T-helper 22 cell (primary cell): ENCODE data around the gene ELF2.
"Not testable (repeated sequence)": the region's sequence is repeated elsewhere in the genome, so short reads cannot be mapped to it uniquely, and the experiment has no call there.

Experiments used
- DNase-seq: peaks from one replicate; pipeline ENCODE4 v3.0.0-alpha.2; 2020; ENCODE audit warnings: low read depth

ELF2 gene

GRCh38 chr4:139077567-139078355 lies 99.3 kb downstream of the ELF2 start:
- DNase-seq: no peak

DNA sequence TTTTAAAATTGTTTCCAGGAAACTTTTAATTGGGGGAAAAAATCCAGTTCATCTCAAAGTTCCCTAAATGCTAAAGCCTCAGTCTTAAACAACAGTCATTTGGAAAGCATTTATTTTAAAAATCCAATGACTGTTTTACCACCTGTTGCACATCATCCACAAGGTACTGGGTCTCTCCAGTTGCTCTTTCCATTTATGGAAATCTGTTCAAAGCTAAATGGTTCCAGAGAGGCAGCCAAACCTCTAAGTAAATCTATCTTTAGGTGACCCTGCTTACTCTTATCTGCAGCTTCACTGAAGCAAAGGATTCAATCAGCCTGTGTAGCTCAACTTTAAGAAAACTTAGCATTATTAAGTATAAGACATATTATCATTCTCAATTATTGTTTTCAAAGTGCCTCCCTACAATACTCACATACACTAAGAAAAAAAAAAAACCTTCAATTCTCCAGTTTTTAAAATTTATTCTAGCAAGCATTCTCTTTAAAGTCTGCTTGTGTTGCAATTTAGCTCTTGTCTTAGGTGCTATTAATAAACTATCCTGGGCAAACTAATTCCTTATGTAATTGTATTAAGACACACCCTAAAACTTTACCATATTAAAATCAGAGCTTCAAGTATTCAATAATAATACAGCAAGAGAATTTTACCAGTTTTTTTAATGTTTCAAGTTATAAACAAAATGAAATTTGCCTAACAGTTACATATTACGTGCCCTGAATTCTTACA lies 100.8 kb downstream of the ELF2 start:
- DNase-seq: no peak

- DNase-seq: no peak
These were observed 116.4 kb downstream of the ELF2 start for GRCh38 chr4:139060591-139060990.

- DNase-seq: not testable (repeated sequence)
These were observed 118.0 kb downstream of the ELF2 start for GRCh38 chr4:139059026-139059425.

DNA sequence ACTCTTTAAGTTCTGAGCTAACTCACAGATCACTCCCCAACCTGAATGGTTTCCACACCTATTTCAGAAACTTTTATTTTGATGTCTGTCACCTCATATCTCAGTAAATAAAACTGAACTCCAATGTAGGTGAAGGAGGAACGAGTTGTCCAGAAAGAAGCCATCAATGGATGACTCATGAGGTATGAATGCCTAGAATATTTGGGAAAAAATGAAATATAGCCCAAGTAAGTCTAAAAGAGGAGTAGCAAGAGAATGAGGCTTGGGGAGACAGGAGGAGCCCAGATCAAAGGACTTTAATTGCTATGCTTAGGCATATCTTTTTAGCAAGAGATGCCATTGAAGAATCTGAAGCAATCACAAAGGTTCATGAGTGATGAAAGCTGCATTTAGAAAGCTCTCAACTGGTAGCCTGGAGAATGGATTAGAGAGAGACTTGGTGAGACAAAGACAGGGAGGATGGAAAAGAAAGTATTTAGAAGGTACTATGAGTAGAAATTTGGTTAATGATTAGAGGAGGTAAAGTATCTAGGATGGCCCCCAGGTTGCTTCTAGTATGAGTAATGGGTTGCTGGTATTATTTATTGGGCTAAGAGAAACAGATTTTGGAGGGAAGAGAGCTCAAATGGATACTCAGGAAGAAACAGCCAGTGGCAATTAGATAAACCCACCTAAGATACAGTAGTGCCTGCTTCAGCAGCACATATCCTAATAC lies 122.1 kb downstream of the ELF2 start:
- no peak for DNase-seq

DNA sequence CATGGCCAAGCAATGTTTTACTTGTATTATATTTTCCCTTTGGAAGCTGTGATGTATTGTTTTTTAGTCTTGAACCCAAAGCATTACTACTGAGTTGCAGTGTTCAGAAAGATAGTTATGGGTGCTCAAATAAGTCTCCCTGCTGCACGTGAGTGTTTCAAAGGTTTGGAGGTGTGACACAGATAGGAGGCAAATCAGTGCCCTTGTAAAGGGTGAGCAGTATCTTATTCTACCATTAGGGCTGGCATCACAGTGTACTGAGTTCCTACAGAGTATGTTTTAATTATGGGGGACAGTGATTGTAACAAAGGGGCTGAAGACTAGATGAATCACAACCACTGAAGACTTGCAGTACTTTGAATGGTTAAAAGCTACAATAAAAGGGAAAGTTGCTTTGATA lies 123.1 kb downstream of the ELF2 start:
- DNase-seq: no peak

DNA sequence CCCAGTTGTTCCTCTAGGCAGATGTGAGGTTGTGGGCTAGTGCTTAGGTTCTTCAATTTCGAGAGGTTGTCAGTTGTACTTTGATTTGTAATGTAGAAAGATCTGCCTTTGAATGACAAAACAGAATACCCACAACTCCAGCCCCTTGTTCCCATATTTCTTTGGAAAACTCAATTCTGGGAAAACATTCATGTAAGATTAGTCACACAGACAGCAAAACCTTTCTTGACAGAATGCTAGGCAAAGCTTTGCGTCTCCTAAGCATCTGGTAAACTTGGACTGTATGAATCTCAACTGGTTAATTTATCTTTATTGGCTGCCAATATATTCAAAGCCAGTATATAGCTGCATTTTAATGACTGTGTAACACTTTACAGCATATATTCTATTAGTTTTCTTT lies 126.6 kb downstream of the ELF2 start:
- DNase-seq: no peak

DNA sequence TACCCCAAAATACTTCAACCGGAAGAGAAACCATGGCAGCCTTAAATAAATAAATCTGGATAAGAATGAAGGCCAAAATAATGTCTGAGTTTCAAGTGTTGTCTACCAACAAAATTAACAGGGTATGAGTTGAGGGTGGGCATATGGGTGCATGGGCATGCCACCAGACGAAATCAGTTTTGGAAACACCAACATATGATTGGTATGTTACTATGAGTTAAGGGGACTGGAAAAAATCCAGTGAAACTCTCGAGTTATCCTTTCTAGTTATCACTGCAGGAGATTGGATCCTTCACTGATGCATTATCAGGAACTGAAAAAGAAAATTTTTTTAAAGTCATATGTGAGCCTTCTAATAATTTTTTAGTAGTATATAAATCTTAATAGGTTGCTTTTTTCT lies 129.0 kb downstream of the ELF2 start:
- DNase-seq: no peak

DNA sequence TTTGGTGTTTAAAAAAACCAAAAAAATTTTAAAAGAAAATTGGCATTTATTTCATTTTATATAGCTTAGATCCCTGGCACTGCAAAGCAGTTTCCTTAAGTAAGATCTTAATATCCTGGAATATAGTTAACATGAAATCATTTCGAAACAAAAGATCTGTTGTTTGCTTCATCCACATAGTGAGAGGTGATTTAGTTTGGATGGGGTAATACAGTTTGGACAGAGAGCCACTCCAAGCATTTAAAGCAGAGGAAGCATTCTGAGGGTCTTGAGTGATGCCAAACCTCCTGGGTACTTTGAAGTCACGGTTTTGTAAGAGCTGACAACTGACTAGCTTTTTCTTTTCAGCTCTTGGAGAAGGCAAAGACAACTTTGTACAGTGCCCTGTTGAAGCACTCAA lies 132.7 kb downstream of the ELF2 start:
- no peak for DNase-seq

- no peak for DNase-seq
These were observed 134.0 kb downstream of the ELF2 start for GRCh38 chr4:139042981-139043460.

- no peak for DNase-seq
These were observed 138.1 kb downstream of the ELF2 start for GRCh38 chr4:139038874-139039443.

DNA sequence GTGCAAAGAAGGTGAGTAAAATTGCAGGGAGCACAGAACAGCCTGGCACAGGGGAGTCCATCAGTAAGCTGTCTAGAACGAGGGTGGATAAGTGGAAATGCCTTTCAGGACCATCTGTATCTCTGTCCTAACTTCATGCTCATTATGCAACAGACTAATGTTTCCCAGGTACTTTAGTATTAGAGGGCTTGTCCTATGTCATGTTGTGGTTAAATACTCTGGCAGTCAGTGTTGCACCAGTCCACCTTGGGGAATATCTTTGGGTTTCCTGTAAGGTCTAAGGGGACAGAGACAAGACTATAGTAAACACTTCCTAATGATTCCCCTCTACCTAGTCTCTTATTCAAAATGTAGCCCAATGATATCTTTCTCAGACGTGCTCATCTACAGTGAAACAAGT lies 140.1 kb downstream of the ELF2 start:
- no peak for DNase-seq

DNA sequence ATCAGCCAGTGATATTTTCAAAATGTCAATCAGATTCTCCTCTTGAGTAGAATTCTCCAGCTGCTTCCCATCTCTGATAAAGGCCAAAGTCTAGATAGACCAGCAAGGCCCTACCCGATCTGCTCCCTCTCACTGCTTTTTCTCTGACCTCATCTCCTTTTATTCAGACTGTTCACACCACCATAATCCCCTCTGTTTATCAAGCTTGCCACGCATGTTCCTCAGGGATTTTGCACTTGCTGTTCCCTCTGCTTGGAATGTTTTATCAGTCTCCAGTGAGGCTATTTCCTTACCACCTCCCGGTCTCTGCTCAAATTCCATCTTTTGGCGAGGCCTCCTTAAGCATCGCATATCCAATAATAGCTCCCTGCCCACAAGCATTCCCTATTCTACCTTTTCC lies 141.4 kb downstream of the ELF2 start:
- DNase-seq: no peak

DNA sequence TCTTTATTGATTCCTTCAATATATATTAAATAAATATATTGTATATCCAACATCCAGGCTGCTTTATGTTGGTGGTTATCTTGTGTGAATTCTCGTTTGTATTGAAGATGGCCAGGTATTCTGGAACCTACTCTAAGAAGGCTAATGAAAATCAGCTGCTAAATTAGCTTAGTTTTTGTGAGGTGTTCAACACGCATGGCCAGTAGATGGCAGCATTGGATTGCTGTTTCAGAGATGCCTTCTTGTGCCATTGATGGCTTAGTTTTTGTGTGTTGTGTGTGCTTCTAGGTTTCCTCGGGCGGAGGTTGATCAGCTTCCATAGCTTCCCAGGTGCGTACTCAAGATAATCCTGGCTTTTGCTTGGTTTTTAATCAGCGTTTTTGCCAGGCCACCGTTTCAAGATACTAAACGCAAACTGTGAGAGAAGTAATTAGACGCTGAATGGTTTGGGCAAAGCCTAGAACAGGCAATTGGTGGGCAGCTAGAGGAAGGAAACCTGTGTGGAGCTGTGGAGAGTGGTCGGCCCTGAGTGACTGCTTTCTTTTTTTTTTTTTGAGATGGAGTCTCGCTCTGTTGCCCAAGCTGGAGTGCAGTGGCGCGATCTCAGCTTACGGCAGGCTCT lies 146.3 kb downstream of the ELF2 start:
- DNase-seq: peak; percentile 39

GRCh38 chr4:139029866-139030363 lies 147.1 kb downstream of the ELF2 start:
- not testable (repeated sequence) for DNase-seq

DNA sequence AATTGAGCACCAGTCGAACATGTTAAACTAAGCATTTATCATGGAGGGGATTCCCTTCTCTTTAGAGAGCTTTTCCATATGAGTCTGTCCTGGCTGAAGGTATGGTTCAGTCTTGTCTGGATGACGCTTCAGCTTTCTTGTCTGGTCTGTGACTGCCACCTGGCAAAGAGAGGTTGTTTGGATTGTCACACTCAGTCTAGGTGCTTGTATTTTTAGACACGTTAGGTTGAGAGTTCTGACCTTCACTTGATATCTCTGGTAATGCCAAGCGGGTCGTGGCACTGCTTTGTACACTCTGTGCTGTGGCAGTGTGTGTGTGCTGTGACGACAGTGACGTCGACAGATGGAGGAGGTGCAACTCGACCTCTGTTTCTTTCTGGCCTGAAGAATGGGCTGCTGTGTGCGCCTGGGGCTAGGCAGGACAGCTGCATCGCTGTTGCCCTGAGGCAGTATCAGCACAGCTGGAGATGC lies 148.8 kb downstream of the ELF2 start:
- no peak for DNase-seq

DNA sequence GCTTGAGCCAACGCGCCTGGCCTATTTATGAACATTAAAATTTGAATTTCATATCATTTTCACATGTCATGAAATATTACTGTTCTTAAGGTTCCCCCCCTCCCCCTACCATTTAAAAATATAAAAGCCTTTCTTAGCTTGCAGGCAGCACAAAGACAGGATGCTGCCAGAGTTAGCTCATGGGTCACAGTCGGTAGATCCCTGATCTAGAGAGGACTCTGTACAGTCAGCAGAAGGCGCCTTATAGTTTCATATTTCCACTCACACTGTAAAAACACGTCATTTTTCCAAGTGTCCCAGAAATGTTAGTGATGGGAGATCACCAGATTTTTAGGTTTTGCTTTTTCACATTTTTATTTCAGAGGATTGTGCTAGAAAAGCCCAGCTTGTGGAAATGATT lies 149.2 kb downstream of the ELF2 start:
- no peak for DNase-seq

GRCh38 chr4:139025841-139026240 lies 151.2 kb downstream of the ELF2 start:
- no peak for DNase-seq

DNA sequence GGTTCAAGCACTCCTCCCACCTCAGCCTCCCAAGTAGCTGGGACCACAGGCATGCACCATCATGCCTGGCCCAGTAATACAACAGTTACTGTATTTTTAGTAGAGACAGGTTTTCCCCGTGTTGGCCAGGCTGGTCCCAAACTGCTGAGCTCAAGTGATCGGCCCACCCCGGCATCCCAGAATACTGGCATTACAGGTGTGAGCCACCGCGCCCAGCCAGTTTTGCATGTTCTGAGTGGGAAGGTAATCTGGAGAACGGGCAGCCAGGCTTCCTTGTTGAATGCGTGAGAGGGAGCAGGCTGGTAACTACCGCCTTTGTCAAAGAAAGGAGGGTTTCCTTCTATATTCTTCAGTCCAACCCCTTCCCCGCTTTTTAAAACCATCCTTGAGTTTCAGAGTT lies 152.3 kb downstream of the ELF2 start:
- no peak for DNase-seq

GRCh38 chr4:139022835-139023234 lies 154.2 kb downstream of the ELF2 start:
- no peak for DNase-seq

DNA sequence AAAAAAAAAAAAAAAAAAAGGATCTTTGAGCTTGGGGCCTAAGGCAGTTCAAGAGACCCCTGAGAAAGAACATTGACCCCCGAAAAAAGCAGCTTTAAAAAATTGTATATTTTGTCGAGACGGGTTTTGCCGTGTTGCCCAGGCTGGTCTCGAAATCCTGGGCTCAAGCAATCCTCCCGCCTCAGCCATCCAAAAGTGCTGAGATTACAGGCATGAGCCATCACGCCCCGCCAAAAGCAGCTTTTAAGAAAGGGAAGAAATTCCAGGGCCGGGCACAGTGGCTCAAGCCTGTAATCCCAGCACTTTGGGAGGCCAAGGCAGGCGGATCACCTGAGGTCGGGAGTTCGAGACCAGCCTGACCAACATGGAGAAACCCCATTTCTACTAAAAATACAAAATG lies 155.9 kb downstream of the ELF2 start:
- not testable (repeated sequence) for DNase-seq

DNA sequence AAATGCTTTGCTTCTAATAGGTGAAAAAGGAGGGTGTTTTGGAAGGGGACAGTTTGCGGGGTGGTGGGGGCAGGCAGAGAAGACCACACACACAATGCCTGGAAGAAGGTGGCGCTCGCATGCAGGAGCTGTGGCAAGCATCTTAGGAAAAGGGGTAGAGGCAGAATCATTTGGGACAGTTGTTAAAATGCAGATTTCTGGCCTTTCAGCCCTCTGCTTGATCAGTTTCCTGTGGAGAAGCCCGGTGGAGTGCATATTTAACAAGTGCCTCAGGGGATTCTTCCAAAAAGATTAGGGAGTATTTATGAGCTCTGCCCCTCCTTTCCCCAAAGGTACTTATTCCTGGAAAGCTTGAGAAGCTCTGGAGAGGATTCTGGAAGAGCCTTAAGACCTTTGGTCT lies 156.6 kb downstream of the ELF2 start:
- DNase-seq: no peak
